ENCODE measurements around the gene GLIS1. TPM values are rescaled to one million over a fixed set of nuclear protein-coding genes. Genes with fewer than 3 reads are reported as not detected.

The GLIS1 gene
- total RNA-seq, 2 experiments from 2014 or later: not detected

DNA sequence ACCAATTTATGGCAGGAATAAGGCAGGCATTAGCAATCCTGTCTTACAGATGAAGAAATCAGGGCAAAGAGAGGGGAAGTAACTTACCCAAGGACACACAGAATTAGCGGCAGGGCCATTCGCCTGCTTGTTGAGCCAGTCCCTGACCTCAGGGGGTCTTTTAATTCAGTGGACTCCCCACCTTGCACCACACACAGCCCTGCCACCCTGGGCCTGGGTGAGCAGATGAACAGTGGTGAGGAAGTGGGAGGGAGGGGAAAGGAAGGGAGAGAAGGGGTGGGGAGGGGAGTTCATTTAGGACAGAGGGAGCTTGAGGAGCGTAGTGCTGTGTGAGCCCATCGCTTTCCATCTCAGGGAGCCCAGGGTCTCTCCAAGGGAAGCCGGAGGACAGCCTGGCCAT lies 34.7 kb downstream of the GLIS1 start:
- Mint-ChIP-seq H3K4me1 (ENCODE audit: low read depth) (no peaks in the 10 kb centered on the region), H3K27ac (no peak overlapping the region)

DNA sequence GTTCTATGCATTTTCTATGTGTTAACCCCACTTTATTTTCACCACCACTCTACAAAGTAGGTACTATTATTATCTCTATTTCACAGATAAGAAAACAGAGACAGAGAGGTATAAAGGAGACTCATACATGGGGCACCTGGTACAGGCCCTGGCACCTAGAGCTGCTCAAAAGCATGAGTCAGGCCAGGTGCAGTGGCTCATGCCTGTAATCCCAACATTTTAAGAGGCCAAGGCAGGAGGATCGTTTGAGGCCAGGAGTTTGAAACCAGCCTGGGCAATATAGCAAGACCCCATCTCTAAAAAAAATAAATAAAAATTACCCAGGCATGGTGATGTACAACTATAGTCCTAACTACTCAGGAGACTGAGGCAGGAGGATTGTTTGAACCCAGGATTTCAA lies 35.8 kb downstream of the GLIS1 start:
- no peaks in the 10 kb centered on the region for H3K4me1 Mint-ChIP-seq (ENCODE audit: low read depth)
- no peak overlapping the region for H3K4me3 Mint-ChIP-seq
- CTCF ChIA-PET: no interaction called here
- no peaks in the 10 kb centered on the region for H3K36me3 Mint-ChIP-seq (ENCODE audit: low read depth)
- TF ChIP-seq, protein P1, sequence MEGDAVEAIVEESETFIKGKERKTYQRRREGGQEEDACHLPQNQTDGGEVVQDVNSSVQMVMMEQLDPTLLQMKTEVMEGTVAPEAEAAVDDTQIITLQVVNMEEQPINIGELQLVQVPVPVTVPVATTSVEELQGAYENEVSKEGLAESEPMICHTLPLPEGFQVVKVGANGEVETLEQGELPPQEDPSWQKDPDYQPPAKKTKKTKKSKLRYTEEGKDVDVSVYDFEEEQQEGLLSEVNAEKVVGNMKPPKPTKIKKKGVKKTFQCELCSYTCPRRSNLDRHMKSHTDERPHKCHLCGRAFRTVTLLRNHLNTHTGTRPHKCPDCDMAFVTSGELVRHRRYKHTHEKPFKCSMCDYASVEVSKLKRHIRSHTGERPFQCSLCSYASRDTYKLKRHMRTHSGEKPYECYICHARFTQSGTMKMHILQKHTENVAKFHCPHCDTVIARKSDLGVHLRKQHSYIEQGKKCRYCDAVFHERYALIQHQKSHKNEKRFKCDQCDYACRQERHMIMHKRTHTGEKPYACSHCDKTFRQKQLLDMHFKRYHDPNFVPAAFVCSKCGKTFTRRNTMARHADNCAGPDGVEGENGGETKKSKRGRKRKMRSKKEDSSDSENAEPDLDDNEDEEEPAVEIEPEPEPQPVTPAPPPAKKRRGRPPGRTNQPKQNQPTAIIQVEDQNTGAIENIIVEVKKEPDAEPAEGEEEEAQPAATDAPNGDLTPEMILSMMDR (IDR thresholded peaks at IDR 0.05): no peak
- intact Hi-C loops (cut with micrococcal nuclease): no loop called here
- ATAC-seq (no peak), DNase-seq (no peak)
- no peaks in the 10 kb centered on the region for H3K27me3 Mint-ChIP-seq
- H3K9me3 Mint-ChIP-seq: no peaks in the 10 kb centered on the region
- no peak overlapping the region for H3K27ac Mint-ChIP-seq
- POLR2A ChIA-PET: no interaction called here

More for the DNA sequence above, 34.7 kb downstream of the GLIS1 start:
- intact Hi-C loops (cut with micrococcal nuclease): no loop called here
- Mint-ChIP-seq H3K4me3 (no peak overlapping the region), H3K9me3 (no peaks in the 10 kb centered on the region), H3K36me3 (ENCODE audit: low read depth) (no peaks in the 10 kb centered on the region), H3K27me3 (no peaks in the 10 kb centered on the region)
- TF ChIP-seq, protein P1 (IDR thresholded peaks at IDR 0.05): no peak
- no peak for DNase-seq
- ChIA-PET POLR2A (no interaction called here), CTCF (no interaction called here)
- ATAC-seq: no peak

DNA sequence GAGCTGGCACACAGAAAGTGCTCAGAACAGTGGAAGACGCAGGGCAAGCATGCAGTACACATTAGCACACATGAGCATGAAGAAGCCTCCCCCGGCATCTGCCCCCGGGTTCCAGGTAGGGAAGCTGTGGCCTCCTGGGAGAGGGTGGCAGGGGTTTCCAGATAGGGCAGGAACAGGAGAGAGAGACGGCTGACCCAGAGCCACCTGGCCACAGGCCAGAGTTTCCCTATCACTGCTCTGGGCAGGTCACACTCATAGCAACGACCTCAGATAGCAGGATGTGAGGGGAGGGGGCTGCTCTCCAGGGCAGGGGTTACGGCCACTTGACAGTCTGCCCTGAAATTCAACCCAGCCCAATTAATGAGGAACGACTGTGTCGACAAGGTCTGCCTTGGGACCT lies 36.6 kb downstream of the GLIS1 start:
- intact Hi-C loops (cut with micrococcal nuclease): no loop called here
- Mint-ChIP-seq H3K36me3 (ENCODE audit: low read depth) (no peaks in the 10 kb centered on the region), H3K27me3 (peaks cover 2% of the 10 kb centered on the region), H3K9me3 (no peaks in the 10 kb centered on the region), H3K4me1 (ENCODE audit: low read depth) (no peaks in the 10 kb centered on the region), H3K27ac (no peak overlapping the region), H3K4me3 (no peak overlapping the region)
- TF ChIP-seq, protein P1 (IDR thresholded peaks at IDR 0.05): no peak
- ATAC-seq: no peak
- POLR2A ChIA-PET: no interaction called here
- CTCF ChIA-PET: no interaction called here
- DNase-seq: no peak

DNA sequence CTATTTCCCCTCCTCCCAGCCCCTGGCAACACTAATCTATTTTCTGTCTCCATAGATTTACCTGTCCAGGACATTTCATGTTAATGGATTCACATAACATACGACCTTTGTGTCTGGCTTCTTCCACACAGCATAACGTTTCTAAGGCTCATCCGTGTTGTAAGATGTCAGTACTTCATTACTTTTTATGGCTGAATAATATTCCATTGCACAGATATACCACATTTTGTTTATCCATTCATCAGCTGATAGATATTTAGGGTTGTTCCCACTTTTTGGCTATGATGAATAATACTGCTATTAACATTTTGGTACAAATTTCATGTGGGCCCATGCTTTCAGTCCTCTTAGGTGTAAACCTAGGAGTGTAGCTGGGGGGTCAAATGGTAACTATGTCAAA lies 38.2 kb downstream of the GLIS1 start:
- Mint-ChIP-seq H3K4me1 (ENCODE audit: low read depth) (no peaks in the 10 kb centered on the region), H3K9me3 (no peaks in the 10 kb centered on the region), H3K27ac (no peak overlapping the region), H3K36me3 (ENCODE audit: low read depth) (no peaks in the 10 kb centered on the region), H3K4me3 (no peak overlapping the region), H3K27me3 (peaks cover 2% of the 10 kb centered on the region)
- TF ChIP-seq, protein P1 (IDR thresholded peaks at IDR 0.05): no peak
- no peak for DNase-seq
- intact Hi-C loops (cut with micrococcal nuclease): no loop called here
- ATAC-seq: no peak
- ChIA-PET POLR2A (interaction anchor here (1.1 kb wide), 1 partner anchor 9 kb away, joined by 3 read pairs; no protein-coding TSS in a partner anchor), CTCF (no interaction called here)

DNA sequence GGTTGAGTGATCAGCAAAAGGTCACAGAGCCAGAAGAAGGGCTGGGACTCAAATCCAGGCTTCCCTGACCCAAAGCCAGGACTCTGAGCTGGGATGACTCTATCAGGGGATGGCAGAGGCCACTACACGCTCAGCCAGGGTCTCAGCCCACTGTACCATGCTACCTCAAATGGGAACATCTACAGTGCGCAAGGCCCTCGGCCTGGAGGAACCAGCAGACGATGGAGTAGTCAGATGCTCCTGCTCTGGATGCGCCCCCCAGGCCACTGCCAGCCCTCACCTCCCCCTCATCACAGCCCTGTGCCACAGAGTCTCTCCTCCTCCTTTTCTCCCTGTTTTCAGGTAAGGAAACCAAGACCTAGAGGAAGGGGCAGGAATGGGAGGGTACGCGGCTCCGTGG lies 39.0 kb downstream of the GLIS1 start:
- H3K4me3 Mint-ChIP-seq: no peak overlapping the region
- TF ChIP-seq, protein P1 (IDR thresholded peaks at IDR 0.05): no peak

More for the DNA sequence above, 39.0 kb downstream of the GLIS1 start:
- H3K4me1 Mint-ChIP-seq (ENCODE audit: low read depth): no peaks in the 10 kb centered on the region
- peaks cover 2% of the 10 kb centered on the region for H3K27me3 Mint-ChIP-seq
- H3K9me3 Mint-ChIP-seq: no peaks in the 10 kb centered on the region
- DNase-seq: no peak
- no peak overlapping the region for H3K27ac Mint-ChIP-seq
- no peak for ATAC-seq
- intact Hi-C loops (cut with micrococcal nuclease): no loop called here
- CTCF ChIA-PET: no interaction called here
- H3K36me3 Mint-ChIP-seq (ENCODE audit: low read depth): no peaks in the 10 kb centered on the region
- POLR2A ChIA-PET: no interaction called here

Measured in activated CD8-positive, alpha-beta T cell treated with anti-CD3 and anti-CD28 coated beads for 36 hours (primary cell).